Karpas-422 (cell line): Measurements from ENCODE around the gene C1orf87. TPM values are rescaled to one million over a fixed set of nuclear protein-coding genes. Genes with fewer than 3 reads are reported as not detected.

Experiments used
- DNase-seq: peaks from one replicate; pipeline ENCODE4 v3.0.0-alpha.2; 2015
- H2AFZ ChIP-seq: fragments of 200-600 bp; sonication (generic); 2 replicates; pipeline ENCODE4 v1.6.1; 2014; ENCODE audit warnings: antibody characterized with exemption, low read length, mixed read lengths
- H3K27ac ChIP-seq: fragments of 200-600 bp; sonication (generic); 2 replicates; pipeline ENCODE4 v1.5.1; 2014; ENCODE audit warnings: mild to moderate bottlenecking, low read length, moderate library complexity
- H3K27me3 ChIP-seq: fragments of 200-600 bp; sonication (generic); 2 replicates; pipeline ENCODE4 v1.6.1; 2014; ENCODE audit warnings: low read length, mixed read lengths
- H3K36me3 ChIP-seq: fragments of 200-600 bp; sonication (generic); 2 replicates; pipeline ENCODE4 v1.6.1; 2014; ENCODE audit warnings: low read length, mixed read lengths; ENCODE audit not compliant: insufficient read depth
- H3K4me1 ChIP-seq: fragments of 200-600 bp; sonication (generic); 2 replicates; pipeline ENCODE4 v1.6.1; 2014; ENCODE audit warnings: mild to moderate bottlenecking, low read length, mixed read lengths
- H3K4me2 ChIP-seq: fragments of 200-600 bp; sonication (generic); 2 replicates; pipeline ENCODE4 v1.6.1; 2014; ENCODE audit warnings: low read length, low read depth, mild to moderate bottlenecking; ENCODE audit not compliant: poor library complexity, severe bottlenecking
- H3K4me3 ChIP-seq: fragments of 200-600 bp; sonication (generic); 2 replicates; pipeline ENCODE4 v1.5.1; 2014; ENCODE audit warnings: mild to moderate bottlenecking, antibody characterized with exemption, low read length, mixed read lengths
- H3K79me2 ChIP-seq: fragments of 200-600 bp; sonication (generic); 2 replicates; pipeline ENCODE4 v1.6.1; 2014; ENCODE audit warnings: mild to moderate bottlenecking, low read length, mixed read lengths
- H3K9ac ChIP-seq: fragments of 200-600 bp; sonication (generic); 2 replicates; pipeline ENCODE4 v1.6.0; 2014; ENCODE audit warnings: low read length
- H3K9me2 ChIP-seq: fragments of 200-600 bp; sonication (generic), shearing (Covaris generic); replicated peaks from 2 replicates; pipeline ENCODE4 v1.6.0; 2014; ENCODE audit warnings: mild to moderate bottlenecking, low read length, moderate library complexity; ENCODE audit not compliant: insufficient read depth
- H3K9me3 ChIP-seq: fragments of 300-700, 200-600 bp; sonication (generic); 2 replicates; pipeline ENCODE4 v1.6.1; 2014; ENCODE audit warnings: low read length, mixed read lengths
- H4K20me1 ChIP-seq: fragments of 200-600 bp; sonication (generic); 2 replicates; pipeline ENCODE4 v1.6.1; 2014; ENCODE audit warnings: mild to moderate bottlenecking, antibody characterized with exemption, low read length, low read depth; ENCODE audit not compliant: insufficient read depth
- total RNA-seq: library from RNA; depleted of rRNA; stranded (reverse); fragments of >200 nt; shearing (Covaris generic); gene quantifications from 2 replicates; pipeline ENCODE4 v1.2.3, GENCODE V29; 2014; ENCODE audit warnings: low replicate concordance; rRNA removed

The C1orf87 gene, protein sequence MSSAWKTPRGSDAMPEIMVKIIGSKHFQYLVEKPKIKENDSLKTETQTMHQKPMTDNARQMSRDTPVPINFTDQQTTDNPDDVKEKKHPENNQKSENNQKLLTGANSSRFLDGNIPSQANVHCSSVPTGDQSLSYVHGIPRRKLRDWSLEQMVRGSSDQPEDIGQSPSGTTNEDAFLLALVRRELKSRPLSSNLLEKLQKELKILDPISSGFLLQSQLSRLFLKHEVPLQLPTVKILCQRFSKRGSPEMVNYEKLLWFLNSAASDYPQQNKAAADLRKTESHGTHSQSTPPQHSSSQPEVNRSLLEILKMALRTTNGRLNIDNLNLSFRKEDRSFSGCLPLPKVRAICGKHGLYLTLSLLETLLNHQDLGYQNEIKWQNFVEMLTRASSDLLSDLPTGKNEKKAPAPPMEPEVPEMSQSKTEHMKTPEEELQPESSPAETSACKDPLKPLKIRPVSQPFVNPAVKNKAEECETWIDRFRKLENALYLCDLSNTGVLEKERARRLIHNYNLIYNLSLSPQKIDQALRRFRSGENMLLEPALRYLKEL
- total RNA-seq, result not detected in 2 replicates

DNA sequence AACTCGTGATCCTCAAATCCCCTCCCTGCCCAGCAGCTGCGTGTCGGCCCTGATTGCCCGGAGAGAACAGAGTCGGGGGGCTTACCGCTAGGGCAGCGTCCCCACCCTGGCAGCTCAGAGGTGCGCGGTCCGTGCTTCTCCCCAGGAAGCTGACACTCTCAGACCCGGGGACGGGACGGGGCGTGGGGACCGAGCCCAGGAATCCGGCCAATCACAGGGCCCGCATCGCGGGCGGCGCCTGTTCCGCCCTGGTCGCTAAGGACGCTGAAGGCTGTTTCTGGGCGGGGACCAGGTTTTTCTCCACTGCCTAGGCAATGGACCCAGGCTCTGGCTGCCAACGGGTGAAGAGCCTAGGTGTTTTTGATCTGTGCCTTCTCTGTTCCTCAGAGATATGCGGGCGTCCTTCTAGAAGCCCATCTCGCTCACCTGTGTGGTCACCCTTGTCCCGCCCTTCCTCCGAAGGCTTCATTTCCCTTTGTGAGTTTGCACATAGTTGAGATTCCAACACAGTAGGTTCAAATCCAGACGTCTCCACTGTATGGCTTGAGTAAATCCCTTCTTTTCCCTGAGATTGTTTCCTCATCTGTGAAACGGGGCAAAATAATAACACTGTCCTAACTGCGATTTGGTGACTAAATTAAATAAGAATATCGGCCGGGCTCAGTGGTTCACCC is at the start of gene C1orf87:
Gene C1orf87 (minus strand): TSS at position 166 of the 674 bp plus-strand sequence. CDS start 1,127 bp downstream, outside the sequence.
- no peak for DNase-seq
- no peaks in the 10 kb centered on the region for H3K36me3 ChIP-seq
- no peak within 1 kb of the TSS for H3K9ac ChIP-seq
- H3K9me3 ChIP-seq, result no peaks in the 10 kb centered on the region
- H2AFZ ChIP-seq, result no peak within 1 kb of the TSS
- no peaks in the 10 kb centered on the region for H4K20me1 ChIP-seq
- H3K4me3 ChIP-seq, result no peak within 1 kb of the TSS
- no peak within 1 kb of the TSS for H3K27ac ChIP-seq
- H3K79me2 ChIP-seq, result no peaks in the 10 kb centered on the region
- no peaks in the 10 kb centered on the region for H3K9me2 ChIP-seq
- no peak within 1 kb of the TSS for H3K4me2 ChIP-seq
- no peaks in the 10 kb centered on the region for H3K27me3 ChIP-seq
- no peaks in the 10 kb centered on the region for H3K4me1 ChIP-seq

DNA sequence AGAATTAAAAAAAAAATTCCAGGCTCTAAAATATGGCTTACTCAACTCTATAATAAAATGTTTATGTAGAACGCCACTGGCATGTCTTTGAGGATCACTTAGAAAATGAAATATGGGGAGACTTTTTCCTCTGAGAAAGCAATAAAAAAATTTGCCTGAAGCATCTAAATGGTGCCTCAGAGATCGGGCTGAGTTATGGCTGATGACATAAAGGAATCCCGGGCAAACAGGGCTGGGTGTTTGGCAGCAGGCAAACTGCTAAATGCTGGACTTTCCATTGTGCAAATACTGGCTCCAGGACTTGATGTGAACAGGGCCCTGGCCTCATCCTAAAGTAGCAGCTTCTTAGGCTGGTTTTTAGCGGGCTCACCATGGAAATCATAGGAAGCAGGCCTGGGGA is 44.5 kb upstream of the C1orf87 start:
- Histone ChIP-seq H3K27me3 (no peaks in the 10 kb centered on the region), H3K4me3 (no peak overlapping the region), H3K9ac (no peak overlapping the region), H3K4me1 (no peaks in the 10 kb centered on the region), H4K20me1 (no peaks in the 10 kb centered on the region), H3K27ac (no peak overlapping the region), H3K36me3 (no peaks in the 10 kb centered on the region), H2AFZ (no peak overlapping the region), H3K4me2 (no peak overlapping the region), H3K9me2 (no peaks in the 10 kb centered on the region), H3K79me2 (no peaks in the 10 kb centered on the region), H3K9me3 (no peaks in the 10 kb centered on the region)
- DNase-seq, result no peak

DNA sequence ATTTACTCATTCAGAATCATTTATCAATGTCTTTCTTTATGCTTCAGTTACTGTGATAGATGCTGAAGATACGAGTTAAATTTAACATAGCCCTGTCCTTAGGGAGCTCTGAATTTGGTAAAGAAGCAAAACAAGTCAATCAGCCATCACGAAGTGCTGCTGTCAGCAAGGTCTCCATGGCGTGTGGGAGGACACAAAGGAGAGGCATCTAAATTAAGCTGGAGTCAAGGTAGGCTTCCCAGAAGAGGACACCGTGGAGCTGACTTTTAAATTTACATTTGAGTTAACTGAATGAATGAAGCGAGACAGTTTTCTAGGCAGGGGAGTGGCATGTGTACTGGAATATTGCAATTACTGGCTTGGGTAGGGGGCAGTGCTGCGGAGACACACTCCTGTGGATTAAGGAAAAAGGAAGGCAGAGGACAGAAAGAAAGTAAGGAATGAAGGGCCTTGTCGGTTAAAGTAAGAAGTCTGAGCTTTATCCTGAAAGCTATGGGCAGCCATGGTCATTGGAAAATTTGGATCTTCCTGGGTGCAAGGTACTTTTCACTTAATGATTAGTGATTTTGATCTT is 41.3 kb upstream of the C1orf87 start:
- Histone ChIP-seq H3K27me3 (no peaks in the 10 kb centered on the region), H4K20me1 (no peaks in the 10 kb centered on the region), H3K79me2 (no peaks in the 10 kb centered on the region), H3K9me2 (no peaks in the 10 kb centered on the region), H3K4me1 (no peaks in the 10 kb centered on the region), H3K36me3 (no peaks in the 10 kb centered on the region), H3K4me2 (no peak overlapping the region), H3K4me3 (no peak overlapping the region), H3K27ac (no peak overlapping the region), H3K9me3 (no peaks in the 10 kb centered on the region), H2AFZ (no peak overlapping the region), H3K9ac (no peak overlapping the region)
- DNase-seq, result no peak

DNA sequence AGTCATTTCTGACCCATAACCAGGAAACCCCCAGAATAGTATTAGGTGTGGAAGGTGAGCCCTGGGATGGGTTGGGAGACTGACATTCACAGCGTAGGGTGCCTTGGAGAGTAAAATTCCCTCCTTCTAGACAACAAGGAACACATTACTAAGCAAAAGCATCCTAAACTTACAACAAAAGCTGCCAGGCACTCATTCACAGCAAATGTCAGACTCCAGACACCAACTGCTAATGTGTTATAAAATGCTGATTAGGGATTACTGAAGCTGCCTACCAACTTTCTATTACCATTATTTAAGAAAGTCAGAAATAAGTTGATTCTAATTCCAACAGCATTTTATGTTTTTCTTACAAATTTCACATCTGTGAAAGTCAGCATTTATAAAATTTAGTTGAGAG is 40.0 kb upstream of the C1orf87 start:
- Histone ChIP-seq H4K20me1 (no peaks in the 10 kb centered on the region), H3K9me2 (no peaks in the 10 kb centered on the region), H3K79me2 (no peaks in the 10 kb centered on the region), H3K27me3 (no peaks in the 10 kb centered on the region), H2AFZ (no peak overlapping the region), H3K4me3 (no peak overlapping the region), H3K4me1 (no peaks in the 10 kb centered on the region), H3K9ac (no peak overlapping the region), H3K4me2 (no peak overlapping the region), H3K27ac (no peak overlapping the region), H3K36me3 (no peaks in the 10 kb centered on the region), H3K9me3 (no peaks in the 10 kb centered on the region)
- no peak for DNase-seq

DNA sequence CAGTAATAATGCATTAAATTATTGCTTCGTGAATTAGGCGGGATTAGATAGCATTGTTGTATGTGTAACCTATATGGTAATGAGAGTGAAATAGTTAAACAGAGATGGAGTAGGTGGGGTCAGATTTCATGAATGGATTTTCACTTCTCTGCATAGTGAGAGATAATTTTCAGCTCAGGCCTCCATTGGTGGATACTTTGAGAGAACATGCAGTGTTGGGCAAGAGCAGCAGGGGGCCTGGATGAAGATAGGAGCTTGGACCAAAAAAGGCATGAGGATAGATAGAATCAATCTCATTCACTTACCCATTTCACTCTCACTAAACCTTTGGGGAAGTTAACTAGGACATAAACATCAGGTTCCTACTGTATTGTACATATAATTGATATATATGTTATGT is 39.5 kb upstream of the C1orf87 start:
- no peaks in the 10 kb centered on the region for H3K27me3 ChIP-seq
- no peaks in the 10 kb centered on the region for H3K9me3 ChIP-seq
- H3K4me3 ChIP-seq, result no peak overlapping the region
- H3K9me2 ChIP-seq, result no peaks in the 10 kb centered on the region
- no peak overlapping the region for H3K4me2 ChIP-seq
- H4K20me1 ChIP-seq, result no peaks in the 10 kb centered on the region
- H3K36me3 ChIP-seq, result no peaks in the 10 kb centered on the region
- no peak for DNase-seq
- no peak overlapping the region for H3K27ac ChIP-seq
- H3K79me2 ChIP-seq, result no peaks in the 10 kb centered on the region
- no peak overlapping the region for H3K9ac ChIP-seq
- H3K4me1 ChIP-seq, result no peaks in the 10 kb centered on the region
- no peak overlapping the region for H2AFZ ChIP-seq

DNA sequence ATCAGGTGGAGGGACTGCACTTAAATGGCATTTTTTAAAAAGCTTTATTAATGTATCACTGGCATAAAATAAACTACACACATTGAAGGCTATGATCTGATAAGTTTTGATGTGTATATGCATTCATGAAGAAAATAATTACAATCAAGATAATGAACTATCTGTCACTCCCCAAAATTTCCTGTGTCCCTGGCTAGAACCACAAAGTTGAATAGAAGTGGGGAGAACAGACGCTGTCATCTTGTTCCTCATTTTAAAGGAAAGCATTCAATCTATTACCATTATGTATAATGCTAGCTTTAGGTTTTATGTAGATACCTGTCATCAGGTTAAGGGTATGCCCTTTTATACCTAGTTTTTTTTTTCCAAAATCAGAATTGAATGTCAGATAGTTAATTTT is 38.1 kb upstream of the C1orf87 start:
- DNase-seq, result no peak
- no peak overlapping the region for H2AFZ ChIP-seq
- no peak overlapping the region for H3K9ac ChIP-seq
- H3K4me3 ChIP-seq, result no peak overlapping the region
- H3K4me1 ChIP-seq, result no peaks in the 10 kb centered on the region
- H4K20me1 ChIP-seq, result no peaks in the 10 kb centered on the region
- no peaks in the 10 kb centered on the region for H3K27me3 ChIP-seq
- no peak overlapping the region for H3K27ac ChIP-seq
- H3K9me2 ChIP-seq, result no peaks in the 10 kb centered on the region
- H3K79me2 ChIP-seq, result no peaks in the 10 kb centered on the region
- no peak overlapping the region for H3K4me2 ChIP-seq
- no peaks in the 10 kb centered on the region for H3K9me3 ChIP-seq
- H3K36me3 ChIP-seq, result no peaks in the 10 kb centered on the region

DNA sequence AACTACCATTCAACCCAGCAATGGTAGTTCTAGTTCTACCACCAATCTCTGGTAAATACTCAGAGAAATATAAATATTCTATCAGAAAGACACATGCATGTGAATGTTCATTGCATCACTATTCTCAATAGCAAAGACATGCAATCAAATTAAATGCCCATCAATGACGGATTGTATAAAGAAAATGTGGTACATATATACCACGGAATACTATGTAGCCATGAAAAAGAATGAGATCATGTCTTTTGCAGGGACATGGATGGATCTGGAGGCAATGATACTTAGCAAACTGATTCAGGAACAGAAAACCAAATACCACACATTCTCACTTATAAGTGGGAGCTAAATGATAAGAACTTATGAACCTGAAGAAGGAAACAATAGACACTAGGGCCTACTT is 37.5 kb upstream of the C1orf87 start:
- Histone ChIP-seq H3K4me2 (no peak overlapping the region), H3K4me1 (no peaks in the 10 kb centered on the region), H3K9me2 (no peaks in the 10 kb centered on the region), H2AFZ (no peak overlapping the region), H3K4me3 (no peak overlapping the region), H4K20me1 (no peaks in the 10 kb centered on the region), H3K79me2 (no peaks in the 10 kb centered on the region), H3K9me3 (no peaks in the 10 kb centered on the region), H3K27ac (no peak overlapping the region), H3K36me3 (no peaks in the 10 kb centered on the region), H3K27me3 (no peaks in the 10 kb centered on the region), H3K9ac (no peak overlapping the region)
- DNase-seq, result no peak

DNA sequence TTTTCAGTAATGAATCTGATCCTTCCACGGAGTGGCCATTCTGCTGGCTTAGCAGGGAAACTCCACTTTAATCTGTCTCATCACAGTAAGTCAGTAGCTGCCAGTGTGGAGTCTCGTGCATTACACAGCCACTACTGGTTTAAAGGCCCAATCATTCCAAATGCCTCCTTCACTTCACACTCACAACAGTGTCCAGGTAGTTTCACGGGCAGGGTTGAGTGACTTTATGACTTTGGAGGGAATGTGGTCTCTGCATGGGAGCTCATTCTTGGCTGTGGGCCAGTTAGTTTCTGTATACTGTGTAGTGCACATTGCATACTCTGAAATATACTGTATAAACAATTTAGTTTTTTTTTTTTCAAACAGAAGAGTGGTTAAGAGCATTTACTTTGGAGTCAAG is 34.6 kb upstream of the C1orf87 start:
- H3K79me2 ChIP-seq, result no peaks in the 10 kb centered on the region
- no peaks in the 10 kb centered on the region for H3K9me2 ChIP-seq
- no peaks in the 10 kb centered on the region for H4K20me1 ChIP-seq
- no peaks in the 10 kb centered on the region for H3K4me1 ChIP-seq
- no peak overlapping the region for H3K9ac ChIP-seq
- H3K27me3 ChIP-seq, result no peaks in the 10 kb centered on the region
- no peak overlapping the region for H3K4me3 ChIP-seq
- no peak for DNase-seq
- no peaks in the 10 kb centered on the region for H3K9me3 ChIP-seq
- H3K4me2 ChIP-seq, result no peak overlapping the region
- H3K36me3 ChIP-seq, result no peaks in the 10 kb centered on the region
- no peak overlapping the region for H2AFZ ChIP-seq
- no peak overlapping the region for H3K27ac ChIP-seq
